SK-N-MC (cell line): Measurements from ENCODE around the gene CEP76.

ENCODE experiments used
- EZH2 ChIP-seq: fragments of 200-600 bp; sonication (generic); IDR thresholded peaks from one replicate; pipeline ENCODE4 v1.6.1; 2017; ENCODE audit warnings: antibody characterized with exemption
- FOXP2 ChIP-seq: optimal IDR thresholded peaks from 2 replicates; pipeline ENCODE3; 2011; ENCODE audit warnings: mild to moderate bottlenecking, moderate library complexity; ENCODE audit not compliant: insufficient read depth; ENCODE audit errors: extremely low read length, control extremely low read depth
- POLR2AphosphoS5 ChIP-seq: IDR thresholded peaks from 2 replicates; pipeline ENCODE4 v1.6.1; 2012; ENCODE audit warnings: mild to moderate bottlenecking, low read depth, low read length, borderline replicate concordance

DNA sequence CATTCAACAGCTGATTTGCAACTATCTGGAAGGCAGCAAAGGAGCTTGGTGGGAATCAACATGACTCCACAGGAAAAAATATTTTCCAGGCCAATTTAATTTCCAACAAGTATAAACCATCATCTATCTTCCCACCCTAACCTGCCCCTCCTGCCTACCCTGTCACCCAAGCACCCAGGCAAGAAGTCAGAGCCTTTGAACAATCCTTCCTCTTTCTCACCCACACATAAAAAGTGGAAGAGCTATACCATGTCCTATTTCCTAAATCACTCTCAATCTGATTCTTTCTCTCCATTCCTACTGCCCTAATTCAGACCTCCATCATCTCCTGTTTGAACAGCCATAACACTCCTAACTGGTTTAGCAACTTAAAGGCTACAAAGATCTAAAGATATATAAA is 57.3 kb downstream of the CEP76 start:
- TF ChIP-seq POLR2AphosphoS5 (no peak), EZH2 (no peak), FOXP2 (no peak)
